Activated CD8-positive, alpha-beta memory T cell treated with anti-CD3 and anti-CD28 coated beads for 1 hour (primary cell): ENCODE measurements around the gene ZNF658.
"Not testable (repeated sequence)": the region's sequence is repeated elsewhere in the genome, so short reads cannot be mapped to it uniquely, and the experiment has no call there.

ENCODE experiments used
- DNase-seq, 2 donors: peaks; one replicate each; pipeline ENCODE4 v3.0.0-alpha.2; 2020; ENCODE audit warnings: low read depth in 1 of 2; ENCODE audit errors: extremely low read depth in 1 of 2

Gene ZNF658

DNA sequence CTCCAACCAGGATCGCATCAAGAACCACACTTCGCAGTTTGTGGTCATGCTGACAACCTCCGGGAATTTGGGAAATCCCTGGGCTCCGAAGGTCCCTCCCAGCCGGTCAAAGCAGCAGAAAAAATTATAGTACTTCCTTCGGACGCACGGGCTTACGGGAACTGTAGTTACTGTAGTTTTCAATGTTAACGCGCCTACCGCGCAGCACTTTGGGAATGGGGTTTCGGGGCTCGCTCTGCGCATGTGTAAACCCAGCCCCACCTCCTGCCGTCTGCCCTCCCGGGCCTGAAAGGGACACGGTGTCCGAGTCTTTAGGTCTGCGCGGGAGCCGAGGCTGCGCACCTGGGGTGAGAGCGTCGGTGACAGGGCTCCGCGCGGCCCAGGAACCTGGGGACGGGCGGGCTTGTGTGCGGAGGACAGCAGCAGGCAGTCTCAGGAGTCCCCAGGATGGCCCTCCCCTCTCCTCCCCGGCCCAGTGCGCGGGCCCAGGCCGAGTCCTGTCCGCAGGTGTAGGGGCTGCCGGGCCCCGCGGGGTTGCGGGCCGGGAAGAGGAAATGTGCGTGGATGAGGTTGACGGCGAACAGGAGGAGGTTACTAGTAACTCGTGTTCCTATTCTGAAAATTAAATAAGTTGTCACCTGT is at the start of gene ZNF658:
ZNF658 (plus strand) TSS at position 236 of the 642 bp plus-strand sequence. CDS start 2,837 bp downstream, outside the sequence.
- DNase-seq, result peak; percentile 4 to 33

GRCh38 chr9:66861732-66862131 is 38.8 kb upstream of the ZNF658 start:
- DNase-seq, result not testable (repeated sequence)

GRCh38 chr9:66868660-66869059 is 31.9 kb upstream of the ZNF658 start:
- not testable (repeated sequence) for DNase-seq

DNA sequence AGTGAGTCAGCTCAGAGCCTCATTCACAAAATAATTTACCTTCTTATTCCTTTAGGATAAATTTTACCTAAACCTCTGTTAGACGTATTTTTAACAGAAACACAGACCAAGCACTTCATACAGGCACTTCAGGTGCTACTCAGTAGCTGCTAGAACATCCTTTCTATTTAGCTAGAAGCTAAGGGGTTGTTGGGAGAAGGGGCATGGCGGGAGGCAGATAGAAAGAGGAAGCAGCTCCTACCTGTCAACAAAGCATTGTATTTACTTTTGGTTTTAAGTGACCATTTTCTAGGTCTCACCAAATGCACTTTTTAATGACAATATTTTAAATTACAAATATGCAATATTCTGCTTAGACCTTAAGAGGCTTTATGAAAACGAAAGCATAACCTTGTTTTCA is 19.9 kb upstream of the ZNF658 start:
- not testable (repeated sequence) for DNase-seq

- DNase-seq, result not testable (repeated sequence)
Measured at GRCh38 chr9:66881847-66882246, 18.7 kb upstream of the ZNF658 start.

GRCh38 chr9:66890334-66890733 is 10.2 kb upstream of the ZNF658 start:
- not testable (repeated sequence) for DNase-seq

DNA sequence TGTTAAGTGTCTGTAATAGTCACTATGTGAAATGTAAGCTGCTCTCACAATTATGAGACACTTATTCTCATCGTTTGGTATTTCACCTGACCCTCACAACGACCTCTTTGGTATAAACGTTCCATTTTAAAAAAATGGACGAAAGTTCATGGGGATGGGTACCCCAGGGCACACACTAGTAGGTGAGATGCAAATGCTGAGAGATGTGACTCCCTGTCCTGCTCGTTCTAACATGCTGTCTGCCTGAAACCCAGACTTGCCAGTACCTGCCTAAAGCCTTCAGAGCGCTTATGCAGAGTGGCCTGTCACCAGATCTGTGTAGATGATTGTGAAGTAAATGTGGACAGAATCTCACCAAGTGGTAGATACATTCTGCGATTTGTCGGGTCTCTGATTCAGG is 616 bp downstream of the ZNF658 start:
- DNase-seq, result not testable (repeated sequence)

GRCh38 chr9:66909560-66909959 is 9.0 kb downstream of the ZNF658 start:
- not testable (repeated sequence) for DNase-seq

GRCh38 chr9:66920072-66920471 is 19.5 kb downstream of the ZNF658 start:
- not testable (repeated sequence) for DNase-seq

DNA sequence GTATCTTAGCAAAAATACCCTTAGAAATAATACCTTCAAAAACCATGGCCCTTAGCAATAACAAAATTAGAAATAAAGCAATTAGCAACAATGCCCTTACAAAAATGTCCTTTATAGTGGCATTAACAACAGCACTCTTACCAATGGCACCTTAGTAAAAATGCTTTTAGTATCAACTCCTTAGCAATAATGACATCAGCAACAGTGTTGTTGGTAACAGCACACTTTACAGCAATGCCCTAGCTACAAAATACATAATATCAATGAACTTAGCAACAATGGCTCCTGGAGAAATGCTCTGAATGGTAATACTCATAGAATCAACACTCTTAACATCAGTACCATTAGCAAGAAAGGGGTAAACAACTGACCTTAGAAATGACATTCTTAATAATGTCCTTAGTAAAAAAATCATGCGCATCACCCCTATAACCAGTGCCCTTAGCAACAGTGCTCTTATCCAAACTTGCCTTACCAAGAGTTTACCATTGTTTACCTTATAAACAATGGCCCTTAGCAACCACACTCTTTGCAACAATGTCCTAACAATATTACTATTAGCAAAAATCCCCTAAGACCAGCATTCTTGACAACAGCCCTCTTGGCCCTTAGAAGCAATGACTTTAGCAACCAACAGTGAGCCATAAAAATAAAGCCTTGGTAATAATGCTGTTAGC is 35.8 kb downstream of the ZNF658 start:
- not testable (repeated sequence) for DNase-seq

DNA sequence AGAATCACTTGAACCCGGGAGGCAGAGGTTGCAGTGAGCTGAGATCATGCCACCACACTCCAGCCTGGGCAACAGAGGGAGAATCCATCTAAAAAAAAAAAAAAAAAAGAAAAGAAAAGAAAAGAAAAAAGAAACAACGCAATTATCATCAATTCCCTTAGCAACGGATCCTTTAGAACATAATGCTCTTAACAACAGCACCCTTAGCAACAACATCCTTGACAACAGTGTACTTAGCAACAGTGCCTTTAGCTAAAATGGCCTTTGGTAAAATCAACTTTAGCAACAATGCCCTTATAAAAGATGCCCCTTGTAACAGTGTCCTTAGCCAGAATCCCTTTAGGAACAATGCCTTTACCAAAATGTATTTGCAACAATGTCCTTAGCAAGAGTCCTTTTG is 37.1 kb downstream of the ZNF658 start:
- not testable (repeated sequence) for DNase-seq

DNA sequence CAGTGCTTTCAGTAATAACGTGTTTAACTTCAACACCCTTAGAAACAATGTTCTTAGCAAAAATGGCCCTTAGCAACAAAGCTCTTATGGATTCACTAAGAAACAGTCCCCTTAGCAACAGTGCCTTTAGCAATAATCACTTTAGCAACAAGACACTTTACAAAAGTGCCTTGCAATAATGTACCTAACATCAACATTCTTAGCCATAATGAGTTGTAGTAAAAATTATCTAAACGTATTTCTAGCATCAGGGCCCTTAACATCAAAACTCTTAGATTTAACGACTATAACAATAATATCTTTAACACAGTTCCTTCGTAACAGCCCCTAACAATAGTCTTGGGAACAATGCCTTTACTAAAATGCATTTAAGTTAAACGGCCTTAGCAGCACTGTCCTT is 37.8 kb downstream of the ZNF658 start:
- DNase-seq, result not testable (repeated sequence)

GRCh38 chr9:66939878-66940830 is 39.6 kb downstream of the ZNF658 start:
- DNase-seq, result not testable (repeated sequence)

DNA sequence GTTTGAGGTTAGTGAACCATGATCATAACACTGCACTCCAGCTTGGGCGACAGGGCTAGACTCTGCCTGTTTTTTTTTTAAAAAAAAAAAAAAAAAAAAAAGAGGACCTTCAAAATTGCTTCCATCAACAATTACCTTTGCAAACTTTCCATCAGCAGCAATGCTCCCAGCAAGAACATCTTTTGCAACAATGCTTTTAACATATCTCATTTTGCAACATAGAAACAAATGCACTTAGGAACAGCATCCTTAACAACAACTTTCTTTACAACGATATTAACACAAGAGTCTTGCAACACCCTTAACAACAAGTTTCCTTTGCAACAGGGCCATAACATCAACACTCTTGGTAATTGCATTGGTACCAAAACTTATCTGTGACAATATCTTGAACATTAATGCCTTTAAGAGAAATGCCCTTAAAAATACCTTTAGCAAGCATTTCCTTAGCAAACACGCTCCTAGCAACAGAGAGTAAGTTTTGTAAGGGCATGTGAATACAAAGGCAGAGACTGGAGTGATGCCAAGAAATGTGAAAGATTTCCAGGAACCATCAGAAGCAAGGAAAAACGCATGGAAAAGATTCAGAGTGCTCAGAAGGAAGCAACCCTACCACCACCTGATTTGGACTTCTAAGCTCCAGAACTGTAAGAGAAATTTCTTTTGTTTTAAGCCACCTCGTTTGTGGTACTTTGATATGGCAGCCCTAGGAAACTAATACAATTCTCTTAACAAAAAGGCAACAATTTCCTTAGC is 42.1 kb downstream of the ZNF658 start:
- DNase-seq, result not testable (repeated sequence)

GRCh38 chr9:66952576-66952975 is 52.1 kb downstream of the ZNF658 start:
- not testable (repeated sequence) for DNase-seq
